K562 (cell line): Measurements from ENCODE around the gene RIN3.

ENCODE experiments used
- SPI1 ChIP-seq: IDR thresholded peaks from 2 replicates; pipeline ENCODE4 v1.6.1; 2011; ENCODE audit warnings: low read depth, low read length, control low read depth, borderline replicate concordance
- TF ChIP-seq, protein P1 (sequence below): sonication (generic); formaldehyde crosslinking; IDR thresholded peaks from 2 replicates; pipeline ENCODE4 v1.4.0; 2020; ENCODE audit warnings: mild to moderate bottlenecking, missing genetic modification reagents

GRCh38 chr14:92539419-92539818 is 25.8 kb downstream of the RIN3 start:
- TF ChIP-seq SPI1 = no peak
- TF ChIP-seq, protein P1, sequence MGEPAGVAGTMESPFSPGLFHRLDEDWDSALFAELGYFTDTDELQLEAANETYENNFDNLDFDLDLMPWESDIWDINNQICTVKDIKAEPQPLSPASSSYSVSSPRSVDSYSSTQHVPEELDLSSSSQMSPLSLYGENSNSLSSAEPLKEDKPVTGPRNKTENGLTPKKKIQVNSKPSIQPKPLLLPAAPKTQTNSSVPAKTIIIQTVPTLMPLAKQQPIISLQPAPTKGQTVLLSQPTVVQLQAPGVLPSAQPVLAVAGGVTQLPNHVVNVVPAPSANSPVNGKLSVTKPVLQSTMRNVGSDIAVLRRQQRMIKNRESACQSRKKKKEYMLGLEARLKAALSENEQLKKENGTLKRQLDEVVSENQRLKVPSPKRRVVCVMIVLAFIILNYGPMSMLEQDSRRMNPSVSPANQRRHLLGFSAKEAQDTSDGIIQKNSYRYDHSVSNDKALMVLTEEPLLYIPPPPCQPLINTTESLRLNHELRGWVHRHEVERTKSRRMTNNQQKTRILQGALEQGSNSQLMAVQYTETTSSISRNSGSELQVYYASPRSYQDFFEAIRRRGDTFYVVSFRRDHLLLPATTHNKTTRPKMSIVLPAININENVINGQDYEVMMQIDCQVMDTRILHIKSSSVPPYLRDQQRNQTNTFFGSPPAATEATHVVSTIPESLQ (CRISPR knock-in tag) = no peak
